BLaER1 treated with 17β-estradiol and CSF1 and Interleukin-3, amounts not matched to agents 10 nM and 100 nM (cell line): Measurements from ENCODE around the gene MAGI1.

Source experiments
- H3K27ac ChIP-seq, 11 experiments: shearing (Covaris generic); formaldehyde crosslinking; 2 replicates each; pipeline ENCODE4 v1.8.1; 2022
- H3K27me3 ChIP-seq, 11 experiments: shearing (Covaris generic); formaldehyde crosslinking; 2 replicates each; pipeline ENCODE4 v1.8.1; 2022
- H3K36me3 ChIP-seq, 11 experiments: shearing (Covaris generic); formaldehyde crosslinking; 2 replicates each; pipeline ENCODE4 v1.8.1; 2022
- H3K4me1 ChIP-seq, 10 experiments: shearing (Covaris generic); formaldehyde crosslinking; 2 replicates each; pipeline ENCODE4 v1.8.1; 2022
- H3K4me2 ChIP-seq, 11 experiments: shearing (Covaris generic); formaldehyde crosslinking; 2 replicates each; pipeline ENCODE4 v1.8.1; 2022
- H3K4me3 ChIP-seq, 10 experiments: shearing (Covaris generic); formaldehyde crosslinking; 2 replicates each; pipeline ENCODE4 v1.8.1; 2022
- H3K9ac ChIP-seq, 11 experiments: shearing (Covaris generic); formaldehyde crosslinking; 2 replicates each; pipeline ENCODE4 v1.8.1; 2022
- H3K9me3 ChIP-seq, 11 experiments: shearing (Covaris generic); formaldehyde crosslinking; replicated peaks in 1 of 11; 2 replicates each; pipeline ENCODE4 v1.8.1; 2022
- H4K20me1 ChIP-seq, 11 experiments: shearing (Covaris generic); formaldehyde crosslinking; 2 replicates each; pipeline ENCODE4 v1.8.1; 2022
- Cebpa-rat ChIP-seq, 11 experiments: shearing (Covaris generic); IDR thresholded peaks; 2 replicates each; pipeline ENCODE4 v1.8.1; 2022

MAGI1 gene

DNA sequence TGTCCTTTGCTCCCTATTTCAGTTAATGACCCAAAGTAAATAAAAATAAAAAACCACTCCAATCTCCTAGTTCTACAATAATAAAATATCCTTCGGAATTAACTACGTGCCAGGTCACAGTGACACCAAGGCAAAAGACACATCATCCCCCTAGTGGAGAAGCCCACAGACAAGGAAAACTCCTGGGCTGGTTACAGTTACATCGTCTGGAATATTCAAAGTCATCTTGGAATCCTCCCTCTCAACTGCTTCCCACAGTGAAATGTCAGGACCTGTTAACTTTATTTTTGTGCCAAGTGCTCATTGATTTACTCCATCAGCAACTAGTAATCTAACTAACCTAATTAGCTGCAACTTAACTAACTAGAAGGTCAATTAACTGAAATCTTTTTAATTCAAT, 349.3 kb downstream of the MAGI1 start:
- no peak for TF ChIP-seq Cebpa-rat (IDR thresholded peaks at IDR 0.05)
- no peak overlapping the region for H3K9ac ChIP-seq
- H3K9me3 ChIP-seq, result peaks cover 0 to 34% (median 7%) of the 10 kb centered on the region in 11 experiments; a peak in 7 of 22 replicates

DNA sequence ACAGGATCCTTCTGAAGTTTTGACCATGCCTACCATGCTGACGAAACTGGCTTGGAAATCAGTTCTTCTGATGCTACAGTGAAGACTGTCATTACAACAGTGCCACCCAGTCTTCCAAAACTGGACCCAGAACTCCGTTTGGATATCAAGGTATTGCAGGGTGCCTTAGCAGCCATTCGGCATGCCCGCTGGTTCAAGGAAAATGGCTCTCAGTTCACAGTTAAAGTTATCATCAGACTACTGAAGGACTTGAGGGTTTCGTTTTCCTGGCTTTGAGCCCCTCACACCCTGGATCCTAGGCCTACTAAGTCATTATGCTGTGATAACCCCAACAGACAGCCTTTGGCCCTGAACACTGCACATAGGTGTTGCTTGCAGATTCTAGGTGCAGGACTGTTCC, 351.0 kb downstream of the MAGI1 start:
- no peak for TF ChIP-seq Cebpa-rat (IDR thresholded peaks at IDR 0.05)
- H3K9me3 ChIP-seq, result peaks cover 0 to 30% (median 3%) of the 10 kb centered on the region in 11 experiments; a peak in 7 of 22 replicates
- H3K9ac ChIP-seq, result no peak overlapping the region
- H3K36me3 ChIP-seq, result no peaks in the 10 kb centered on the region
- no peaks in the 10 kb centered on the region for H4K20me1 ChIP-seq
- H3K27ac ChIP-seq, result no peak overlapping the region
- H3K4me3 ChIP-seq, result no peak overlapping the region
- H3K4me1 ChIP-seq, result peaks cover 0 to 26% (median 9%) of the 10 kb centered on the region in 10 experiments; a peak in 9 of 20 replicates
- peak overlapping the region in 5 of 11 experiments; percentile 5 to 38 (median 21); a peak in 5 of 22 replicates for H3K4me2 ChIP-seq
- no peaks in the 10 kb centered on the region for H3K27me3 ChIP-seq

More for the DNA sequence above, 349.3 kb downstream of the MAGI1 start:
- Histone ChIP-seq H3K27me3 (no peaks in the 10 kb centered on the region), H3K36me3 (no peaks in the 10 kb centered on the region), H3K4me3 (no peak overlapping the region), H3K4me1 (peaks cover 0 to 26% (median 9%) of the 10 kb centered on the region in 10 experiments; a peak in 9 of 20 replicates), H4K20me1 (no peaks in the 10 kb centered on the region), H3K4me2 (no peak overlapping the region), H3K27ac (no peak overlapping the region)

DNA sequence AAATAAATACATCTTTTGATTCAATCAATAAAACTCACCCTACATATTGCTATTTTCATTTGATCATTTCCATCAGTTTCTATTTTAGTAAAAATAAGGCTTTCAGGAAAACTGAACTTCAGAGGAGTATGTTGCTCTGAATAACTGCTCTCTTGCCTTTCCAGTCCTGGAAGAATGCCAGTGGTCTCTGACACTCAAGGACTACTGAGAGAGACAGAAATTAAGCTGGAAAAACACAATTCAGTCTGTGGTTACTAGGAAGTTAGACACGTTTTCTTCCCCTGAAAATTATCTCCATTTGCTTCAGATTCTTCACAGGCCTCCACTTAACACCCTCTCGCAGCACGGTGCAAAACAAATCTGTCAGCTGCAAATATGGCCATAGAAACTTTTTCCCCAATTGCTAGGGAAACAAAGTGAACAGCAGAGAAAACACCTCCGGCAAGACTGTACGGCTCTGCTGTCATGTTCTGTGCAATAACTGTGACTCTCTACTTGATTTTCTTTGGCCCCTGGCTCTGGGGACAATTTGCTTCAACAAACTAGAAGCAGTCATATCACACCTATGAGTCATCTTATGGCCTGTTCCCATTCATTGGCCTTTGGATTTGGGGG, 353.0 kb downstream of the MAGI1 start:
- H3K27ac ChIP-seq, result no peak overlapping the region
- H3K4me2 ChIP-seq, result no peak overlapping the region; a peak in 1 of 22 replicates
- H3K4me3 ChIP-seq, result no peak overlapping the region
- no peaks in the 10 kb centered on the region for H3K27me3 ChIP-seq
- peaks cover 0 to 15% (median 5%) of the 10 kb centered on the region in 10 experiments; a peak in 7 of 20 replicates for H3K4me1 ChIP-seq
- no peaks in the 10 kb centered on the region for H3K36me3 ChIP-seq
- no peaks in the 10 kb centered on the region for H4K20me1 ChIP-seq
- no peak overlapping the region for H3K9ac ChIP-seq
- H3K9me3 ChIP-seq, result peaks cover 0 to 23% (median 0%) of the 10 kb centered on the region in 11 experiments; a peak in 6 of 22 replicates
- no peak for TF ChIP-seq Cebpa-rat (IDR thresholded peaks at IDR 0.05)

DNA sequence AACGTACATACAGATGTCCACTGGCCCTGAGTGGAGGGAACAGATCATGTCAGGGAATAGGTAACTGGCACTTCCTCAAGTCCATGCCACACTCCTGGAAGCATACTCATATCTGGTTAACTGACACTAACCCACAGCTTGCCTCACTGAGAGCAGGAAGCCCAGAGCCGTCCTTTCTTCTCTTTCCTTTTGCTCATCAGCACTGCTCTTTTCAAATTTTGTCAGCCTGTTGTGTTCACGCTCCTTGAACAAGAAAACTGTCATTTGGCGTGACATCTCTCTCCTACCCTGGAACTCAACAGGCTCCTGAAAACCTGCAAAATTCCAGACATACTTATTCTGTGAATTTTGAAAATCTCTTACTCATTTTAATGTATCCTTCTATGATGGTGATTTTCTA, 360.2 kb downstream of the MAGI1 start:
- Histone ChIP-seq H3K9ac (no peak overlapping the region), H3K4me1 (0 out of 20 replicates have a peak, but pooled peaks cover 0 to 4% (median 0%) of the 10 kb centered on the region in 10 experiments), H3K27ac (no peak overlapping the region), H3K4me3 (no peak overlapping the region), H3K36me3 (no peaks in the 10 kb centered on the region), H3K4me2 (no peak overlapping the region), H3K9me3 (0 out of 22 replicates have a peak, but pooled peaks cover 0 to 5% (median 0%) of the 10 kb centered on the region in 11 experiments), H4K20me1 (no peaks in the 10 kb centered on the region), H3K27me3 (no peaks in the 10 kb centered on the region)
- TF ChIP-seq Cebpa-rat (IDR thresholded peaks at IDR 0.05), result no peak

DNA sequence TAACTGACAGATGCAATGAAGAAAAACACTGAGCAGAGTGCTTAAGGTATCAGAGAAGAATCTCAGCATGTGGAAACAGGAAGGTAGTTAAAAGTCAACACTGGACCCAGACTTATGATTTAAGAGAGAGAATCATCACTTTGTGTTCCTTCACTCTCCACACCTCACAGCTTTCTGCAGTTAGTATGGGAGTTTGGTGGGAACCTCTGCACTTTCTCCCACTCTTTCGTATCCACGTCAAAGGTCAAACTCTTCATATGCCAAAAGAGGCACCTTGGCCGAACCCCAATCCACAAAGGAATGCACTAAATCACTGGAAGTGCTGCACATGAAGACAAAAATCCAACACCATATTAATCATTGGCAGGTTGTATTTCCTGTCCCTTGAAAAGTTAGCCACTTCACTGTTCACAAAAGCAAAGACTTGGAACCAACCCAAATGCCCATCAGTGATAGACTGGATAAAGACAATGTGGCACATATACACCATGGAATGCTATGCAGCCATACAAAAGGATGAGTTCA, 361.2 kb downstream of the MAGI1 start:
- no peaks in the 10 kb centered on the region for H3K36me3 ChIP-seq
- H3K27me3 ChIP-seq, result no peaks in the 10 kb centered on the region

DNA sequence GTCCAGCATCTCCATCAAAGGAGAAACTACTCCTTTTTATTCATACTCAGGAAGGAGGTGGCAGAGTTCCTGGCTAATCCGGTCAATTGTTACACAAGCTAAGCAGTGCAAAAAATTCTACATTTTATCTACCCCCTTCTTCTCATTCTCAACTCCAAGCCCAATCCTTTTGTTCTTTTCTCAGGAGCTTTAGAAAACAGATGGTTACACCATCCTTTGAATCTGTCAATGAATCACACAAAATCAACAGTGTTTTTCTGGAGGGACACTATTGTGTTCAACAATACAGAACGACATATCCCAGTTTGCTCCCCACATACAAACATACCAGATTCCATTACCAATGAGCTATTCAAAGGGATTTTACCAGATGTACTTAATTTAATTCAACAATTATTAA, 362.1 kb downstream of the MAGI1 start:
- Histone ChIP-seq H3K4me2 (no peak overlapping the region), H4K20me1 (no peaks in the 10 kb centered on the region), H3K27me3 (no peaks in the 10 kb centered on the region), H3K36me3 (no peaks in the 10 kb centered on the region), H3K4me3 (no peak overlapping the region), H3K9me3 (0 out of 22 replicates have a peak, but pooled peaks cover 0 to 5% (median 0%) of the 10 kb centered on the region in 11 experiments), H3K4me1 (peaks cover 0 to 16% (median 0%) of the 10 kb centered on the region in 10 experiments; a peak in 3 of 20 replicates), H3K27ac (no peak overlapping the region), H3K9ac (no peak overlapping the region)
- TF ChIP-seq Cebpa-rat (IDR thresholded peaks at IDR 0.05), result no peak

More for the DNA sequence above, 361.2 kb downstream of the MAGI1 start:
- Histone ChIP-seq H3K4me2 (no peak overlapping the region), H3K9ac (no peak overlapping the region), H3K4me1 (peaks cover 0 to 14% (median 0%) of the 10 kb centered on the region in 10 experiments; a peak in 3 of 20 replicates), H3K4me3 (no peak overlapping the region), H3K27ac (no peak overlapping the region), H3K9me3 (0 out of 22 replicates have a peak, but pooled peaks cover 0 to 5% (median 0%) of the 10 kb centered on the region in 11 experiments), H4K20me1 (no peaks in the 10 kb centered on the region)
- TF ChIP-seq Cebpa-rat (IDR thresholded peaks at IDR 0.05), result no peak

DNA sequence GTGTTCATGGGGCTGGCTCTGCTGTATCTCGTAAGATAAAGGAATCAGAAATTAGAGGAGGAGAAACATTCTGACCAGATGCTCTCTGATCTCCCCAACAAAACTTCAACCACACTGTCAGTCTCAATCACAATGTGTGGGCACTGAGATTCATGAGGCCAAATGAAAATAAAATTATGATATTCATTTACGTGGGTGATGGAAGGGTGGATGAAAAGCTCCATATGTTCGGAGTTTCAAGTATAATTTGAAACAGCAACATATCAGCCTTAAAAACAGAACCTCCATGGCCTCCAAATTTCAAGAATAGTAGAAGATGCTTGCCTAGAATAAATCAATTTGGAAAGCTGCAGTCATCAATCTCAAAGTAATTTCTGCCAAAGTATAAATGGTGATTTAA, 363.7 kb downstream of the MAGI1 start:
- no peak overlapping the region for H3K9ac ChIP-seq
- peaks cover 0 to 16% (median 0%) of the 10 kb centered on the region in 10 experiments; a peak in 3 of 20 replicates for H3K4me1 ChIP-seq
- no peaks in the 10 kb centered on the region for H4K20me1 ChIP-seq
- no peak for TF ChIP-seq Cebpa-rat (IDR thresholded peaks at IDR 0.05)
- H3K27me3 ChIP-seq, result no peaks in the 10 kb centered on the region
- H3K4me3 ChIP-seq, result no peak overlapping the region
- H3K4me2 ChIP-seq, result no peak overlapping the region
- H3K36me3 ChIP-seq, result no peaks in the 10 kb centered on the region
- no peak overlapping the region for H3K27ac ChIP-seq
- H3K9me3 ChIP-seq, result 0 out of 22 replicates have a peak, but pooled peaks cover 0 to 5% (median 0%) of the 10 kb centered on the region in 11 experiments

DNA sequence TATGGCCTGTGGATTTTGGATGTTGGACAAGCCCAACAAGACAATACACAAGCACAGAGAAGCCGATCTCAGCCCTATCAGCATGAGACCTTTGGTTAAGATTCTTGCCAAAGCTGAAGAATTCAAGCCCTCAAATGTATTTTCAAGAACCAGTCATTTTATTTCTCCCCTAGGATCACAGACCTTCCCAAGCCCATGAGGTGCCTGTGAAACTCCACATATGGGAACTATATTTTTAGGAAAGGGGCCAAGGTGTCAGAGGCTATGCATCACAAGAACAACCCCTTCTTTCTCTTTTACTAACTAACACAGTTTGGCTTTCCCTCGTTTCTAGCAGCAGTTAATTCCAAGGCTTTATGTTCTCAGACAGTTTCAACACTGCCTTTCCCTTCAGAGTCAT, 364.5 kb downstream of the MAGI1 start:
- H3K4me2 ChIP-seq, result no peak overlapping the region
- no peaks in the 10 kb centered on the region for H3K36me3 ChIP-seq
- TF ChIP-seq Cebpa-rat (IDR thresholded peaks at IDR 0.05), result no peak
- H3K4me1 ChIP-seq, result peaks cover 0 to 24% (median 5%) of the 10 kb centered on the region in 10 experiments; a peak in 7 of 20 replicates
- no peak overlapping the region for H3K27ac ChIP-seq
- H4K20me1 ChIP-seq, result no peaks in the 10 kb centered on the region
- H3K9me3 ChIP-seq, result peaks cover 0 to 5% (median 0%) of the 10 kb centered on the region in 11 experiments; a peak in 1 of 22 replicates
- no peak overlapping the region for H3K4me3 ChIP-seq
- H3K27me3 ChIP-seq, result no peaks in the 10 kb centered on the region
- no peak overlapping the region for H3K9ac ChIP-seq
